Measurements from ENCODE around the gene NANOS1. TPM values are rescaled to one million over a fixed set of nuclear protein-coding genes. Genes with fewer than 3 reads are reported as not detected.

NANOS1 gene
- total and polyA plus RNA-seq, 9 of the 15 experiments (the other 6 are each of a cell fraction or from before 2014, with no cell fraction given): 0.14 to 1.6 (median 0.83) TPM; not detected in 1

DNA sequence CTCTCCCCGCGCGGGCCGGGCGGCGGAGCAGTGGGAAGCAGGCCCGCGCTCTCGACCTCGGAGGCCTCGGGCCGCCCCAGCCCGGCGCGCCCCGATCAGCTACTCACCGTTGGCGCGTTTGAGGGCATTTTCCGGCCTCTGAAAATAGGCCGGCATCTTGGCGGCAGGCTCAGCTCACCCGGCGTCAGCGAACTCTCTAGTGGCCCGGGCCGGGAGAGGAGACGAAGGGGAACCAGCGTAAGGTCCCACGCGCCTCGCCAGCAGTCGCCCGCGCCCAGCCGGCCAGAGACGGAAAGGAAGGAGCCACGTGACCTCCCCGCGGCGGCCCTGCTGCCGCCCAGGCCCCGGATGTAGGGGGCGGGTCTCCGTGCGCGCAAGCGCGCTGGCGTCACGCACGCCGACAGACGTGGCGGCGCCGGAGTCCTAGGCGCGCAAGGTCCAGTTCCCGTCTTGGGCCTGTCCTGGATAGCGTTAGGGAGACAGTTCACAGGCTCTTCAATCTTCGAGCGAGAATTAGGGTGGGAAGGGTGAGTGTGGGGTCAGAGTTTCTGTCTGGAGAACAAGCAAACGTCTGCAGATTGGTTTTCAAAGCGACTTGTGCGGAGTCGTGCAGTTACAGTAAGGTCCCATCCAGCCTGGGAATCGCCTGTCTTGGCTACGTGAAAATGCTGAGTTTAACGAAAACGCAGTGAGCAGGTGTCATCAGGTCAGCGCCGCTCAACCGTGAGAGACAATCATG, 51.2 kb downstream of the NANOS1 start, which contains the start of gene EIF3A:
TSS of gene EIF3A (minus strand) at position 297 of the 739 bp plus-strand sequence. CDS start at position 156, 141 bp downstream.
- H3K4me1 ChIP-seq (replicated peaks in 1 of 2; ENCODE audit: control insufficient read depth in 2 of 2, insufficient read depth in 2 of 2, low read length in 2 of 2): peaks cover 11 to 16% of the 10 kb centered on the region in 2 experiments; a peak in 4 of 5 replicates
- peak within 1 kb of the TSS; percentile 97 for H3K4me2 ChIP-seq (ENCODE audit: insufficient read depth, low read length)
- intact Hi-C loops (cut with micrococcal nuclease) (no loop called here), in situ Hi-C loops (cut with MboI) (no loop called here)
- ChIA-PET CTCF (ENCODE audit: low intra/inter-chr PET ratio) (no interaction called here), POLR2A (interaction anchor here (0.6 to 3.5 kb wide), 11 partner anchors 9 to 1506 kb away, joined by 3 to 16 read pairs (median 3); partner anchors contain the start of gene DENND10)
- H3K9me3 ChIP-seq (replicated peaks; ENCODE audit: control insufficient read depth, insufficient read depth, low read depth, low read length): no peaks in the 10 kb centered on the region
- H3K36me3 ChIP-seq (ENCODE audit: control insufficient read depth, insufficient read depth, low read length): peaks cover 25% of the 10 kb centered on the region; the same call in 2 of the 3 replicates
- peak within 1 kb of the TSS; percentile 94 for H2AFZ ChIP-seq (ENCODE audit: low read depth, low read length)
- no peaks in the 10 kb centered on the region for H3K27me3 ChIP-seq (ENCODE audit: control insufficient read depth in 2 of 2, insufficient read depth in 2 of 2, low read length in 2 of 2)
- 0% methylated on average over 26 of the region's 74 CpGs for WGBS (ENCODE audit: insufficient coverage, low coverage, missing lambda C conversion rate)
- H4K20me1 ChIP-seq (replicated peaks; ENCODE audit: control insufficient read depth, insufficient read depth, low read length): peaks cover 19% of the 10 kb centered on the region; the same call in 1 of the 2 replicates
- peaks cover 58% of the 10 kb centered on the region for H3K79me2 ChIP-seq (ENCODE audit: control insufficient read depth, insufficient read depth, low read length)
- H3K27ac ChIP-seq (ENCODE audit: extremely low read depth, low read depth, low read length): peak within 1 kb of the TSS; percentile 97
- peak; percentile 88 for ATAC-seq
- H3K4me3 ChIP-seq: peak within 1 kb of the TSS; percentile 92
- H3K9me1 ChIP-seq (ENCODE audit: control insufficient read depth, insufficient read depth, low read length): no peaks in the 10 kb centered on the region
- no TSS peak for BruUV-seq (replicated peaks)
- DNase-seq (ENCODE audit: extremely low read depth in 1 of 4, low spot score in 3 of 4): peak; percentile 87 to 93 (median 88)
- peak within 1 kb of the TSS; percentile 97 to 99 for H3K9ac ChIP-seq (ENCODE audit: insufficient read depth in 1 of 2, low read depth in 2 of 2, low read length in 2 of 2)
- FAIRE-seq: peak; percentile 85
- TF ChIP-seq SIN3A (IDR thresholded peaks at IDR 0.05; ENCODE audit: borderline replicate concordance in 2 of 2, control insufficient read depth in 1 of 2, low read depth in 2 of 2, low read length in 2 of 2): peak in 1 of 2 experiments; percentile 75; a peak in 2 of 4 replicates
- TF ChIP-seq GTF2A2 (tag; IDR thresholded peaks at IDR 0.05): no peak
- TF ChIP-seq, protein P1, sequence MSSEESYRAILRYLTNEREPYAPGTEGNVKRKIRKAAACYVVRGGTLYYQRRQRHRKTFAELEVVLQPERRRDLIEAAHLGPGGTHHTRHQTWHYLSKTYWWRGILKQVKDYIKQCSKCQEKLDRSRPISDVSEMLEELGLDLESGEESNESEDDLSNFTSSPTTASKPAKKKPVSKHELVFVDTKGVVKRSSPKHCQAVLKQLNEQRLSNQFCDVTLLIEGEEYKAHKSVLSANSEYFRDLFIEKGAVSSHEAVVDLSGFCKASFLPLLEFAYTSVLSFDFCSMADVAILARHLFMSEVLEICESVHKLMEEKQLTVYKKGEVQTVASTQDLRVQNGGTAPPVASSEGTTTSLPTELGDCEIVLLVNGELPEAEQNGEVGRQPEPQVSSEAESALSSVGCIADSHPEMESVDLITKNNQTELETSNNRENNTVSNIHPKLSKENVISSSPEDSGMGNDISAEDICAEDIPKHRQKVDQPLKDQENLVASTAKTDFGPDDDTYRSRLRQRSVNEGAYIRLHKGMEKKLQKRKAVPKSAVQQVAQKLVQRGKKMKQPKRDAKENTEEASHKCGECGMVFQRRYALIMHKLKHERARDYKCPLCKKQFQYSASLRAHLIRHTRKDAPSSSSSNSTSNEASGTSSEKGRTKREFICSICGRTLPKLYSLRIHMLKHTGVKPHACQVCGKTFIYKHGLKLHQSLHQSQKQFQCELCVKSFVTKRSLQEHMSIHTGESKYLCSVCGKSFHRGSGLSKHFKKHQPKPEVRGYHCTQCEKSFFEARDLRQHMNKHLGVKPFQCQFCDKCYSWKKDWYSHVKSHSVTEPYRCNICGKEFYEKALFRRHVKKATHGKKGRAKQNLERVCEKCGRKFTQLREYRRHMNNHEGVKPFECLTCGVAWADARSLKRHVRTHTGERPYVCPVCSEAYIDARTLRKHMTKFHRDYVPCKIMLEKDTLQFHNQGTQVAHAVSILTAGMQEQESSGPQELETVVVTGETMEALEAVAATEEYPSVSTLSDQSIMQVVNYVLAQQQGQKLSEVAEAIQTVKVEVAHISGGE (CRISPR knock-in tag; IDR thresholded peaks at IDR 0.05): peak in 1 of 3 experiments; percentile 57; a peak in 2 of 6 replicates
- TF ChIP-seq KAT7 (CRISPR knock-in tag; IDR thresholded peaks at IDR 0.05; ENCODE audit: borderline replicate concordance): no peak
- TF ChIP-seq, protein P2, sequence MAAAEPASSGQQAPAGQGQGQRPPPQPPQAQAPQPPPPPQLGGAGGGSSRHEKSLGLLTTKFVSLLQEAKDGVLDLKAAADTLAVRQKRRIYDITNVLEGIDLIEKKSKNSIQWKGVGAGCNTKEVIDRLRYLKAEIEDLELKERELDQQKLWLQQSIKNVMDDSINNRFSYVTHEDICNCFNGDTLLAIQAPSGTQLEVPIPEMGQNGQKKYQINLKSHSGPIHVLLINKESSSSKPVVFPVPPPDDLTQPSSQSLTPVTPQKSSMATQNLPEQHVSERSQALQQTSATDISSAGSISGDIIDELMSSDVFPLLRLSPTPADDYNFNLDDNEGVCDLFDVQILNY (CRISPR knock-in tag; IDR thresholded peaks at IDR 0.05): 0 out of 2 replicates have a peak, but pooled peaks have one; percentile 28
- peak; percentile 28 for TF ChIP-seq NEUROD1 (IDR thresholded peaks at IDR 0.05; ENCODE audit: borderline replicate concordance, low read depth, low read length, partially characterized antibody)
- TF ChIP-seq, protein P3, sequence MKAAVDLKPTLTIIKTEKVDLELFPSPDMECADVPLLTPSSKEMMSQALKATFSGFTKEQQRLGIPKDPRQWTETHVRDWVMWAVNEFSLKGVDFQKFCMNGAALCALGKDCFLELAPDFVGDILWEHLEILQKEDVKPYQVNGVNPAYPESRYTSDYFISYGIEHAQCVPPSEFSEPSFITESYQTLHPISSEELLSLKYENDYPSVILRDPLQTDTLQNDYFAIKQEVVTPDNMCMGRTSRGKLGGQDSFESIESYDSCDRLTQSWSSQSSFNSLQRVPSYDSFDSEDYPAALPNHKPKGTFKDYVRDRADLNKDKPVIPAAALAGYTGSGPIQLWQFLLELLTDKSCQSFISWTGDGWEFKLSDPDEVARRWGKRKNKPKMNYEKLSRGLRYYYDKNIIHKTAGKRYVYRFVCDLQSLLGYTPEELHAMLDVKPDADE (conservative IDR thresholded peaks at IDR 0.05; ENCODE audit: control insufficient read depth, low read depth, low read length): peak; percentile 53; the same call in 1 of the 2 replicates
- TF ChIP-seq, protein P4, sequence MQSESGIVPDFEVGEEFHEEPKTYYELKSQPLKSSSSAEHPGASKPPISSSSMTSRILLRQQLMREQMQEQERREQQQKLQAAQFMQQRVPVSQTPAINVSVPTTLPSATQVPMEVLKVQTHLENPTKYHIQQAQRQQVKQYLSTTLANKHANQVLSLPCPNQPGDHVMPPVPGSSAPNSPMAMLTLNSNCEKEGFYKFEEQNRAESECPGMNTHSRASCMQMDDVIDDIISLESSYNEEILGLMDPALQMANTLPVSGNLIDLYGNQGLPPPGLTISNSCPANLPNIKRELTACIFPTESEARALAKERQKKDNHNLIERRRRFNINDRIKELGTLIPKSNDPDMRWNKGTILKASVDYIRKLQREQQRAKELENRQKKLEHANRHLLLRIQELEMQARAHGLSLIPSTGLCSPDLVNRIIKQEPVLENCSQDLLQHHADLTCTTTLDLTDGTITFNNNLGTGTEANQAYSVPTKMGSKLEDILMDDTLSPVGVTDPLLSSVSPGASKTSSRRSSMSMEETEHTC (IDR thresholded peaks at IDR 0.05): peak; percentile 50; the same call in 1 of the 2 replicates
- peak; percentile 76; the same call in 1 of the 2 replicates for TF ChIP-seq GABPB1 (CRISPR knock-in tag; IDR thresholded peaks at IDR 0.05)
- peak; percentile 45; the same call in 1 of the 2 replicates for TF ChIP-seq SMAD4 (CRISPR knock-in tag; conservative IDR thresholded peaks at IDR 0.05)
- peak; percentile 62 for TF ChIP-seq SMAD1 (IDR thresholded peaks at IDR 0.05; ENCODE audit: low read depth, low read length, partially characterized antibody)
